Endothelial cell of umbilical vein (primary cell): Measurements from ENCODE around the gene TOR1A. TPM values are rescaled to one million over a fixed set of nuclear protein-coding genes. Genes with fewer than 3 reads are reported as not detected.

Experiments
- BruUV-seq: library from RNA; stranded (reverse); fragments of 400-500 nt; replicated peaks from 2 replicates; lab custom pipeline; 2021; lab: Mats Ljungman, UMichigan
- CTCF ChIA-PET: fragments of 300-600, 350-600 bp; sonication (Branson Sonifier 250); formaldehyde crosslinking; loops from one replicate; lab custom pipeline; 2021; ENCODE audit warnings: antibody characterized with exemption, inconsistent platforms; lab: Charles Lee
- POLR2A ChIA-PET: fragments of 300-600, 350-600 bp; sonication (Branson Sonifier 250); formaldehyde crosslinking; loops from one replicate; lab custom pipeline; 2021; ENCODE audit warnings: antibody characterized with exemption, inconsistent platforms; lab: Charles Lee
- DNase-seq: peaks from one replicate; pipeline ENCODE4 v3.0.0-alpha.2; 2011; ENCODE audit warnings: low read depth, low spot score
- FAIRE-seq: peaks from 2 replicates; lab custom pipeline; 2011; peaks lifted over from hg19 to GRCh38; lab: Jason Lieb, UNC
- H2AFZ ChIP-seq: 2 replicates; pipeline ENCODE4 v1.6.0; 2012; ENCODE audit warnings: low read depth, low read length, control low read depth, inconsistent platforms
- H3K27ac ChIP-seq: 2 replicates; pipeline ENCODE4 v1.5.1; 2011; ENCODE audit warnings: low read depth, mild to moderate bottlenecking, control low read depth, low read length, moderate library complexity; ENCODE audit not compliant: insufficient read depth
- H3K27me3 ChIP-seq, 2 experiments: 2 replicates each; pipeline versions ENCODE4 v1.6.0 to v1.6.1; 2011; ENCODE audit warnings: low read length in 2 of 2, mixed read lengths in 1 of 2; ENCODE audit not compliant: control insufficient read depth in 2 of 2, insufficient read depth in 2 of 2
- H3K36me3 ChIP-seq, 2 experiments: 2 replicates in 1 of 2; 3 replicates in 1 of 2; pipeline ENCODE4 v1.5.1; 2011; ENCODE audit warnings: low read length in 2 of 2, mild to moderate bottlenecking in 1 of 2, moderate library complexity in 1 of 2; ENCODE audit not compliant: control insufficient read depth in 2 of 2, insufficient read depth in 2 of 2; ENCODE audit errors: extremely low read depth in 1 of 2
- H3K4me1 ChIP-seq: 3 replicates; pipeline ENCODE4 v1.5.1; 2011; ENCODE audit warnings: mild to moderate bottlenecking, low read length; ENCODE audit not compliant: control insufficient read depth, insufficient read depth; ENCODE audit errors: extremely low read depth
- H3K4me2 ChIP-seq: 2 replicates; pipeline ENCODE4 v1.6.1; 2011; ENCODE audit warnings: low read length, control low read depth, mixed read lengths; ENCODE audit not compliant: insufficient read depth
- H3K4me3 ChIP-seq, 3 experiments: fragments of 200-600 bp in 1 of 3; sonication (generic), shearing (Covaris generic) in 1 of 3; replicated peaks in 1 of 3; 2 replicates each; pipeline ENCODE4 v1.5.1; 2011 to 2016; ENCODE audit warnings: control low read depth in 3 of 3, low read length in 3 of 3, mild to moderate bottlenecking in 2 of 3, inconsistent platforms in 1 of 3, low read depth in 1 of 3, moderate library complexity in 1 of 3; ENCODE audit not compliant: insufficient read depth in 1 of 3
- H3K79me2 ChIP-seq: 2 replicates; pipeline ENCODE4 v1.6.0; 2012; ENCODE audit warnings: low read length, inconsistent platforms; ENCODE audit not compliant: control insufficient read depth, insufficient read depth
- H3K9ac ChIP-seq: replicated peaks from 2 replicates; pipeline ENCODE3; 2011; ENCODE audit warnings: low read length, control low read depth; ENCODE audit not compliant: insufficient read depth; ENCODE audit errors: extremely low read depth
- H3K9me1 ChIP-seq: replicated peaks from 3 replicates; pipeline ENCODE4 v1.6.0; 2011; ENCODE audit warnings: mild to moderate bottlenecking, low read length; ENCODE audit not compliant: control insufficient read depth, insufficient read depth; ENCODE audit errors: extremely low read depth
- H3K9me3 ChIP-seq: replicated peaks from 2 replicates; pipeline ENCODE4 v1.5.1; 2012; ENCODE audit warnings: low read length, inconsistent platforms; ENCODE audit not compliant: control insufficient read depth, insufficient read depth
- H4K20me1 ChIP-seq: replicated peaks from 2 replicates; pipeline ENCODE3; 2011; ENCODE audit warnings: mild to moderate bottlenecking, low read length; ENCODE audit not compliant: control insufficient read depth, insufficient read depth; ENCODE audit errors: extremely low read depth
- GATA2 ChIP-seq: IDR thresholded peaks from 2 replicates; pipeline ENCODE4 v1.7.0; 2011; ENCODE audit warnings: low read depth, mild to moderate bottlenecking, moderate library complexity, mixed read lengths, low read length; ENCODE audit not compliant: insufficient read length, insufficient read depth
- JUN ChIP-seq: IDR thresholded peaks from 2 replicates; pipeline ENCODE4 v1.6.1; 2011; ENCODE audit warnings: borderline replicate concordance, low read depth; ENCODE audit not compliant: insufficient read length, insufficient read depth
- MAX ChIP-seq: IDR thresholded peaks from 2 replicates; pipeline ENCODE4 v1.6.1; 2011; ENCODE audit not compliant: insufficient read depth, insufficient read length
- dilution Hi-C: fragments of 300-500 bp; cut with MboI; formaldehyde crosslinking; loops from one replicate; pipeline ENCODE4 v1.15.0; 2019; ENCODE audit warnings: low sequenced_read_pairs; ENCODE audit not compliant: extremely low pct_ligation_motif_present
- intact Hi-C: fragments of 100-400 bp; cut with micrococcal nuclease; formaldehyde crosslinking; loops from one replicate; pipeline ENCODE4 v1.10.0; 2022
- polyA plus RNA-seq, 4 experiments: library from polyadenylated mRNA; depleted of rRNA in 3 of 4; stranded (reverse) in 3 of 4; unstranded in 1 of 4; fragments of >200 nt; gene quantifications; 2 replicates each; pipeline versions ENCODE4 v1.2.1 to v1.2.3, GENCODE V29; 2011 to 2012; ENCODE audit warnings: missing spikeins in 1 of 4
- total RNA-seq: library from RNA; stranded (reverse); gene quantifications from 2 replicates; pipeline ENCODE4 v1.2.3, GENCODE V29; 2021

The TOR1A gene
- total and polyA plus RNA-seq, 2 donors (not counting 3 experiments of a cell fraction or from before 2014, with no cell fraction given), result 57.8 to 89.8 TPM

- Histone ChIP-seq H3K9me1 (no peaks in the 10 kb centered on the region), H3K36me3 (peaks cover 3 to 25% of the 10 kb centered on the region in 2 experiments), H3K4me3 (no peak overlapping the region), H3K4me2 (no peak overlapping the region), H3K27me3 (no peaks in the 10 kb centered on the region), H4K20me1 (no peaks in the 10 kb centered on the region), H3K79me2 (no peaks in the 10 kb centered on the region), H3K9ac (no peak overlapping the region), H3K4me1 (no peaks in the 10 kb centered on the region), H3K9me3 (no peaks in the 10 kb centered on the region), H2AFZ (no peak overlapping the region), H3K27ac (no peak overlapping the region)
- ChIA-PET CTCF (interaction anchor here (0.7 kb wide), 1 partner anchor 10 kb away, joined by 4 read pairs; no protein-coding TSS in a partner anchor), POLR2A (interaction anchor here (0.7 kb wide), 1 partner anchor 456 kb away, joined by 4 read pairs; no protein-coding TSS in a partner anchor)
- BruUV-seq, result no TSS peak
- DNase-seq, result no peak
- TF ChIP-seq JUN (no peak), MAX (no peak)
- intact Hi-C loops (no loop called here), dilution Hi-C loops (no loop called here)
- FAIRE-seq, result no peak
Observed at GRCh38 chr9:129861447-129861827, 37.5 kb upstream of the TOR1A start.

- no peak overlapping the region for H2AFZ ChIP-seq
- H4K20me1 ChIP-seq, result no peaks in the 10 kb centered on the region
- dilution Hi-C loops (no loop called here), intact Hi-C loops (no loop called here)
- H3K79me2 ChIP-seq, result no peaks in the 10 kb centered on the region
- no peak overlapping the region for H3K9ac ChIP-seq
- no TSS peak for BruUV-seq
- peaks cover 3 to 26% of the 10 kb centered on the region in 2 experiments for H3K36me3 ChIP-seq
- DNase-seq (no peak), FAIRE-seq (no peak)
- no peaks in the 10 kb centered on the region for H3K9me1 ChIP-seq
- CTCF ChIA-PET, result interaction anchor here (0.7 kb wide), 1 partner anchor 9 kb away, joined by 4 read pairs; no protein-coding TSS in a partner anchor
- no peak overlapping the region for H3K4me2 ChIP-seq
- no peak overlapping the region for H3K4me3 ChIP-seq
- no peak for TF ChIP-seq JUN
- TF ChIP-seq MAX, result no peak
- no peak for TF ChIP-seq GATA2
- POLR2A ChIA-PET, result interaction anchor here (0.7 kb wide), 1 partner anchor 455 kb away, joined by 4 read pairs; no protein-coding TSS in a partner anchor
- no peaks in the 10 kb centered on the region for H3K9me3 ChIP-seq
- no peaks in the 10 kb centered on the region for H3K4me1 ChIP-seq
- H3K27me3 ChIP-seq, result no peaks in the 10 kb centered on the region
- H3K27ac ChIP-seq, result no peak overlapping the region
Observed at GRCh38 chr9:129860653-129861446, 36.9 kb upstream of the TOR1A start.
